ENCODE measurements around the gene SLMAP.

DNA sequence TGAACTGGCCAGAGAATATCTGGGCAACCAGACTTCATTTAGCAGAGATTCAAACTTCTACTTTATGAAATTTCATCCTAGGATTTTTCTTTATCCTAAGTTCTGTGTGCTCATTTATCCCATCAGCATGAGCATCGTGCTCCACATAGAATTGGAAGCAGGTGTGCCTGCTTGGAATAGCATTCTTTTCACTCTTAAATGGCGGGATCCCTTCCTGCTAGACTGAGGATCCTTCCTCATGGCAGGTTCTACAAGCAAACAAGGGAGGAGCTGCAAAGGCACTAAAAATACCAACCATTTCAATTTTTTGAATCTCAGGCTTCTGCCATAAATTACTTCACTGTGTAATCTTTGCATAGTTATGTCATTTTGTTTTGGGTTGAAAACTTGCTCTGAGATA, 177.5 kb downstream of the SLMAP start:
- TF ChIP-seq POLR2AphosphoS5 (IDR thresholded peaks at IDR 0.05; ENCODE audit: borderline replicate concordance, low read depth, low read length) (no peak), EZH2 (IDR thresholded peaks at IDR 0.05) (no peak), FOXP2 (optimal IDR thresholded peaks at IDR 0.05; ENCODE audit: control extremely low read depth, extremely low read length, insufficient read depth) (no peak)
